H9 (cell line): ENCODE measurements around the gene CHST13. TPM values are rescaled to one million over a fixed set of nuclear protein-coding genes. Genes with fewer than 3 reads are reported as not detected.

Experiments used
- DNase-seq: peaks from one replicate; pipeline ENCODE4 v3.0.0-alpha.2; 2017
- H2AFZ ChIP-seq: one replicate; pipeline ENCODE4 v1.6.1; 2013; ENCODE audit warnings: mild to moderate bottlenecking, low read length, control low read depth, moderate library complexity
- H2AK5ac ChIP-seq: 2 replicates; pipeline ENCODE4 v1.6.1; 2013; ENCODE audit warnings: low read length, control low read depth, mixed read lengths; ENCODE audit not compliant: insufficient read length
- H2BK120ac ChIP-seq: one replicate; pipeline ENCODE4 v1.6.1; 2013; ENCODE audit warnings: low read depth, mild to moderate bottlenecking, low read length, control low read depth, inconsistent platforms; ENCODE audit not compliant: poor library complexity, severe bottlenecking
- H2BK12ac ChIP-seq: 2 replicates; pipeline ENCODE4 v1.6.1; 2013; ENCODE audit warnings: low read length, control low read depth, mixed read lengths, low read depth; ENCODE audit not compliant: insufficient read length
- H2BK15ac ChIP-seq: 2 replicates; pipeline ENCODE4 v1.6.1; 2013; ENCODE audit warnings: low read depth, low read length, control low read depth
- H2BK20ac ChIP-seq: one replicate; pipeline ENCODE4 v1.6.1; 2013; ENCODE audit warnings: low read depth, mild to moderate bottlenecking, low read length, control low read depth, inconsistent platforms; ENCODE audit not compliant: poor library complexity, severe bottlenecking
- H2BK5ac ChIP-seq: 2 replicates; pipeline ENCODE4 v1.6.1; 2013; ENCODE audit warnings: low read length, control low read depth, mixed read lengths; ENCODE audit not compliant: insufficient read length
- H3K14ac ChIP-seq: 2 replicates; pipeline ENCODE4 v1.6.1; 2013; ENCODE audit warnings: low read length, control low read depth; ENCODE audit not compliant: insufficient read depth
- H3K18ac ChIP-seq: 2 replicates; pipeline ENCODE4 v1.6.1; 2013; ENCODE audit warnings: low read depth, mild to moderate bottlenecking, mixed read lengths, low read length, control low read depth; ENCODE audit not compliant: insufficient read length
- H3K23ac ChIP-seq: 2 replicates; pipeline ENCODE4 v1.6.1; 2013; ENCODE audit warnings: low read length, control low read depth, mixed read lengths, low read depth; ENCODE audit not compliant: insufficient read length
- H3K23me2 ChIP-seq: 2 replicates; pipeline ENCODE4 v1.6.1; 2013; ENCODE audit warnings: low read depth, mild to moderate bottlenecking, mixed read lengths, low read length, control low read depth; ENCODE audit not compliant: insufficient read length, poor library complexity, severe bottlenecking
- H3K27ac ChIP-seq: 2 replicates; pipeline ENCODE4 v1.5.1; 2013; ENCODE audit warnings: low read length, control low read depth, mixed read lengths, low read depth; ENCODE audit not compliant: insufficient read length
- H3K27me3 ChIP-seq: 2 replicates; pipeline ENCODE4 v1.6.1; 2013; ENCODE audit warnings: low read length, control low read depth, inconsistent platforms; ENCODE audit not compliant: insufficient read depth
- H3K4ac ChIP-seq: 2 replicates; pipeline ENCODE4 v1.6.1; 2013; ENCODE audit warnings: low read depth, mild to moderate bottlenecking, control low read depth, inconsistent platforms, low read length, moderate library complexity
- H3K4me1 ChIP-seq: 2 replicates; pipeline ENCODE4 v1.6.1; 2013; ENCODE audit warnings: low read length, control low read depth, inconsistent platforms; ENCODE audit not compliant: insufficient read depth
- H3K4me2 ChIP-seq: 2 replicates; pipeline ENCODE4 v1.6.1; 2013; ENCODE audit warnings: low read length, control low read depth, mixed read lengths; ENCODE audit not compliant: insufficient read length, insufficient read depth
- H3K56ac ChIP-seq: 2 replicates; pipeline ENCODE4 v1.6.1; 2013; ENCODE audit warnings: low read depth, mild to moderate bottlenecking, mixed read lengths, low read length, control low read depth; ENCODE audit not compliant: insufficient read length
- H3K79me1 ChIP-seq: 2 replicates; pipeline ENCODE4 v1.6.1; 2013; ENCODE audit warnings: low read depth, mild to moderate bottlenecking, moderate library complexity, low read length, control low read depth, inconsistent platforms; ENCODE audit not compliant: insufficient read depth, poor library complexity, severe bottlenecking
- H3K79me2 ChIP-seq: 2 replicates; pipeline ENCODE4 v1.6.1; 2013; ENCODE audit warnings: low read length, control low read depth, inconsistent platforms; ENCODE audit not compliant: insufficient read depth
- H3K9ac ChIP-seq: 2 replicates; pipeline ENCODE4 v1.6.1; 2013; ENCODE audit warnings: low read length, control low read depth, mixed read lengths; ENCODE audit not compliant: insufficient read length; ENCODE audit errors: extremely low read depth
- H3K9me3 ChIP-seq: one replicate; pipeline ENCODE4 v1.6.1; 2013; ENCODE audit warnings: low read depth, low read length, inconsistent platforms; ENCODE audit not compliant: control insufficient read depth
- H3T11ph ChIP-seq: one replicate; pipeline ENCODE4 v1.6.1; 2013; ENCODE audit warnings: mild to moderate bottlenecking, low read length, control low read depth, inconsistent platforms
- H4K20me1 ChIP-seq: one replicate; pipeline ENCODE4 v1.6.1; 2013; ENCODE audit not compliant: control insufficient read depth, insufficient read length, insufficient read depth
- H4K5ac ChIP-seq: 2 replicates; pipeline ENCODE4 v1.6.1; 2013; ENCODE audit warnings: low read depth, mild to moderate bottlenecking, mixed read lengths, low read length, control low read depth; ENCODE audit not compliant: insufficient read length
- H4K8ac ChIP-seq: replicated peaks from 2 replicates; pipeline ENCODE4 v1.6.1; 2013; ENCODE audit warnings: low read length, control low read depth, mixed read lengths, low read depth; ENCODE audit not compliant: insufficient read length
- H4K91ac ChIP-seq: 2 replicates; pipeline ENCODE4 v1.6.1; 2013; ENCODE audit warnings: low read depth, mild to moderate bottlenecking, moderate library complexity, mixed read lengths, low read length, control low read depth; ENCODE audit not compliant: insufficient read length
- H3K27ac Mint-ChIP-seq, 3 experiments: 2 replicates in 2 of 3; 3 replicates in 1 of 3; pipeline ENCODE4 v1.8.0; 2020 to 2021; ENCODE audit warnings: mixed read lengths in 3 of 3, mild to moderate bottlenecking in 1 of 3, moderate library complexity in 1 of 3
- H3K27me3 Mint-ChIP-seq: 2 replicates; pipeline ENCODE4 v1.8.0; 2021; ENCODE audit warnings: low read depth, mild to moderate bottlenecking, moderate library complexity, mixed read lengths
- H3K36me3 Mint-ChIP-seq, 3 experiments: 2 replicates in 2 of 3; 3 replicates in 1 of 3; pipeline ENCODE4 v1.8.0; 2020 to 2021; ENCODE audit warnings: low read depth in 3 of 3, mixed read lengths in 3 of 3; ENCODE audit not compliant: insufficient read depth in 1 of 3
- H3K4me1 Mint-ChIP-seq, 2 experiments: 2 replicates each; pipeline ENCODE4 v1.8.0; 2020; ENCODE audit warnings: mixed read lengths in 2 of 2
- H3K4me3 Mint-ChIP-seq, 2 experiments: 2 replicates in 1 of 2; 3 replicates in 1 of 2; pipeline ENCODE4 v1.8.0; 2020 to 2021; ENCODE audit warnings: mild to moderate bottlenecking in 2 of 2, mixed read lengths in 2 of 2, moderate library complexity in 1 of 2
- H3K9me3 Mint-ChIP-seq, 2 experiments: 2 replicates in 1 of 2; 3 replicates in 1 of 2; pipeline ENCODE4 v1.8.0; 2020; ENCODE audit warnings: mild to moderate bottlenecking in 2 of 2, mixed read lengths in 2 of 2, moderate library complexity in 1 of 2
- CTCF ChIP-seq: fragments of 200-600 bp; sonication (generic); conservative IDR thresholded peaks from 3 replicates; pipeline ENCODE4 v1.8.0; 2021; ENCODE audit warnings: antibody characterized with exemption, mild to moderate bottlenecking
- WGBS: extraction: QIAGEN DNeasy Blood & Tissue Kit; methylation state at CpG from one replicate; pipeline ENCODE4 v1.1.7; 2013; ENCODE audit warnings: missing lambda C conversion rate, low lambda C conversion rate, mixed read lengths; ENCODE audit not compliant: insufficient read length; ENCODE audit errors: extremely low coverage; 5-methylcytosine and 5-hydroxymethylcytosine counted together
- total RNA-seq: library from RNA; stranded (reverse); gene quantifications from 2 replicates; pipeline ENCODE4 v1.2.1, GENCODE V29; 2021

CHST13 gene
- total RNA-seq, 1 experiment from 2014 or later: 0.85 TPM

DNA sequence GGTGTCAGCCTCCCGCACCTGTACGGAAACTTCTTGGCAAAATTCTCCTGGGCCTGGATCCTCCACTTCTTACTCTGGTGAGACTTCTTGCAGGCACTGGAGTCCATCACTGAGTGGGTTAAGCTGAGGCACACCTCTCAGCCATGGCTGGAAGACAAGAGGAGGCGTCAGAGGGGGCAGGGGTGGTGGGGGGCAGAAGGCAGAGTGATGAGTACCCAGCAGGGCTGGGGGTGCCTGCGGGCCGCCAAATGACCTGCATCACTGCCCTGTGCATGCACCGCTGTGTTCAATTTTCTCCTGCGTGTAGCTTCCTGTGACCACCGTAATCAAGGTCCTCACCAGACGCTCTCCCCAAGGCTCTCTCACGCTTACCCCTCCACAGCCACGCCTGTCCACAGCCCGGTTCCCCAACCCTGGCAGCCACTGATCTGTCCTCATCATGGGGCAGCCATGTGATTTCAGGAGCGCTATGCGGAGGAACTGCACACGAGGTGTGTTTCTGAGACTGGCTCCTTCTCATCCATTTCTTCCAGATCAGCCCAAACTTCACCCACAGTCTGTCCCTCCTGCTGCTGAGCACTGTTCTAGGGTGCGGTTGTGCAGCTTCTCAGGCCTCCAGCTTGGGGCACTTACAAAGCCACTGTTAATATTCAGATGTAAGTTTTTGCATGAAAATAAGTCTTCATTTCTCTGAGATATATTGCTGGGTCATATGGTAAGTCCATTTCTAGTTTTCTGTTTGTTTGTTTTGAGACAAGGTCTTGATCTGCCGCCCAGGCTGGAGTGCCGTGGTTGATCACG lies 29.5 kb downstream of the CHST13 start:
- Histone ChIP-seq H3K56ac (no peak overlapping the region), H3K79me2 (no peaks in the 10 kb centered on the region), H2BK12ac (no peak overlapping the region), H3K9ac (no peak overlapping the region), H2AK5ac (no peak overlapping the region), H2BK20ac (no peak overlapping the region), H4K20me1 (no peaks in the 10 kb centered on the region), H3K4me2 (no peak overlapping the region), H2BK5ac (no peak overlapping the region), H3K18ac (no peak overlapping the region), H4K5ac (no peak overlapping the region), H3K23ac (no peak overlapping the region), H2AFZ (no peak overlapping the region), H3K23me2 (no peaks in the 10 kb centered on the region), H2BK15ac (no peak overlapping the region), H3T11ph (no peak overlapping the region), H3K79me1 (no peaks in the 10 kb centered on the region), H4K91ac (no peak overlapping the region), H3K4ac (no peak overlapping the region), H3K27me3 (no peaks in the 10 kb centered on the region), H3K4me1 (peaks cover 4% of the 10 kb centered on the region; the same call in 1 of the 2 replicates), H3K27ac (no peak overlapping the region), H3K14ac (peak overlapping the region; percentile 39; the same call in 1 of the 2 replicates), H4K8ac (no peak overlapping the region), H3K9me3 (no peaks in the 10 kb centered on the region), H2BK120ac (no peak overlapping the region)
- Mint-ChIP-seq H3K4me3 (peak overlapping the region in 1 of 2 experiments; percentile 32; a peak in 1 of 5 replicates), H3K4me1 (peaks cover 22 to 31% of the 10 kb centered on the region in 2 experiments), H3K9me3 (no peaks in the 10 kb centered on the region), H3K27ac (peak overlapping the region in 1 of 3 experiments; percentile 23; a peak in 1 of 7 replicates), H3K27me3 (no peaks in the 10 kb centered on the region; the same call in 1 of the 2 replicates), H3K36me3 (no peaks in the 10 kb centered on the region)
- no peak for TF ChIP-seq CTCF
- no CpG with 5 or more reads among the region's 19 CpGs for WGBS
- peak; percentile 19 for DNase-seq
